K562 (cell line): ENCODE data around the gene CTSF. TPM values are rescaled to one million over a fixed set of nuclear protein-coding genes. Genes with fewer than 3 reads are reported as not detected.

Source experiments
- CC2D1A ChIP-seq: fragments of 450-650 bp; IDR thresholded peaks from 2 replicates; pipeline ENCODE4 v1.6.1; 2017; ENCODE audit warnings: mild to moderate bottlenecking
- CTBP1 ChIP-seq: fragments of 450-650 bp; IDR thresholded peaks from 2 replicates; pipeline ENCODE4 v1.6.1; 2016; ENCODE audit warnings: borderline replicate concordance
- CXXC5 ChIP-seq: fragments of 250-450 bp; sonication (Bioruptor Pico); IDR thresholded peaks from 2 replicates; pipeline ENCODE4 v1.8.0; 2022; ENCODE audit warnings: inconsistent platforms, mild to moderate bottlenecking, moderate library complexity
- EGR1 ChIP-seq: fragments of 450-650 bp; conservative IDR thresholded peaks from 2 replicates; pipeline ENCODE4 v1.6.1; 2017; ENCODE audit warnings: mild to moderate bottlenecking
- MYC ChIP-seq, 2 experiments: fragments of 250-450 bp in 1 of 2; sonication (Bioruptor Pico) in 1 of 2; IDR thresholded peaks; 2 replicates each; pipeline versions ENCODE4 v1.5.1 to v1.6.1; 2012 to 2021; ENCODE audit warnings: low read depth in 2 of 2, borderline replicate concordance in 1 of 2, improper control_type of control experiment in 1 of 2, low read length in 1 of 2, mild to moderate bottlenecking in 1 of 2, moderate library complexity in 1 of 2
- NRF1 ChIP-seq, 2 experiments: fragments of 450-650 bp; IDR thresholded peaks in 1 of 2; conservative IDR thresholded peaks in 1 of 2; 2 replicates each; pipeline ENCODE4 v1.6.1; 2014; ENCODE audit warnings: mild to moderate bottlenecking in 2 of 2
- REST ChIP-seq, 2 experiments: fragments of 450-650 bp; formaldehyde crosslinking in 1 of 2; IDR thresholded peaks; 2 replicates each; pipeline versions ENCODE4 v1.4.0 to v1.6.1; 2014 to 2020; ENCODE audit warnings: mild to moderate bottlenecking in 2 of 2, borderline replicate concordance in 1 of 2, low read depth in 1 of 2
- TAF7 ChIP-seq: fragments of 450-650 bp; IDR thresholded peaks from 2 replicates; pipeline ENCODE4 v1.6.1; 2016; ENCODE audit warnings: missing genetic modification characterization, missing compliant biosample characterization
- YY1 ChIP-seq, 3 experiments: IDR thresholded peaks; 2 replicates each; pipeline ENCODE4 v1.6.1; 2011; ENCODE audit warnings: low read length in 2 of 3, mild to moderate bottlenecking in 2 of 3, moderate library complexity in 2 of 3, borderline replicate concordance in 1 of 3, control low read depth in 1 of 3, low read depth in 1 of 3; ENCODE audit not compliant: insufficient read depth in 3 of 3, insufficient replicate concordance in 2 of 3, control insufficient read depth in 1 of 3, insufficient read length in 1 of 3; ENCODE audit errors: extremely low read depth in 1 of 3
- ZNF431 ChIP-seq: sonication (generic); formaldehyde crosslinking; IDR thresholded peaks from 2 replicates; pipeline ENCODE4 v1.8.0; 2022; ENCODE audit warnings: mild to moderate bottlenecking, missing genetic modification reagents
- ZNF561 ChIP-seq: fragments of 450-650 bp; formaldehyde crosslinking; conservative IDR thresholded peaks from 2 replicates; pipeline ENCODE4 v1.4.0; 2020; ENCODE audit warnings: mild to moderate bottlenecking, moderate library complexity
- polyA plus RNA-seq, 8 experiments: library from polyadenylated mRNA; depleted of rRNA in 4 of 8; stranded (reverse) in 5 of 8; unstranded in 3 of 8; fragments of >200 nt; fragmentation: Nextera tagmentation in 2 of 8; fragmentation: Illumina TruSeq in 1 of 8; extraction: Ambion mirVana in 2 of 8; extraction: Trizol in 1 of 8; gene quantifications; 2 replicates each; pipeline versions ENCODE4 v1.2.1 to v1.2.3, GENCODE V29; 2011 to 2014; ENCODE audit warnings: inconsistent platforms in 1 of 8, missing spikeins in 1 of 8
- total RNA-seq, 7 experiments: library from RNA; depleted of rRNA in 6 of 7; stranded (reverse); fragments of >200 nt in 6 of 7; fragmentation: Illumina TruSeq in 2 of 7; extraction: Trizol in 2 of 7; gene quantifications; 2 replicates each; pipeline versions ENCODE4 v1.2.1 to v1.2.3, GENCODE V29; 2011 to 2021; ENCODE audit warnings: low replicate concordance in 1 of 7

CTSF gene
- total and polyA plus RNA-seq, 9 of the 15 experiments (the other 6 are each of a cell fraction or from before 2014, with no cell fraction given), result 0.41 to 10.5 (median 3.8) TPM

DNA sequence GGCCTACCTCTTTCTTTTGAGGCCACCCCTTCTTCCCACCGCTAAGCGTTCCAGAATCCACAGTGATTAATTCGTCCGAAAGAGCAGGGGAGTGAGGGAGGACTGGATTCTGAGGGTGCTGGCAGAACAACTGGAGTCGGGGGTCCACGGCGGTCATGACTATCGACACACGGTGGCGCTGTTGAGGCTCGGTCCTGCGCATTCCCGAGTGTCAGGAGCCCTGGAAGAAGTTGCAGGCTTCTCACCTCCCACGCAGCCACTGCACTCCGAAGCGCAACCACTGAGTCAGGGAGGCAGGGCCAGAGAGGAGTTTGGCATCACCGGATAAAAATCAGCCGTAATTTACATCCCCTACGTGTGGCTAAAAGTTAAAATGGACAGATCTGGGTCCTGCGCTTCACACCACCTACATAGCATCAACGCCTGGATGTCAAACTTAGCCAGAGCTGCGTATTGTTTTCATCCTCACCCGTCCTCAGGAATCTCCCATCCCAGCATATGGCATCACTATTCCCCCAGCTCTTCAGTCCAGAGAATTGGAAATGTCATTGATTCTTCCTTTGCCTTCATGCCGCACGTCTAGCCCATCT lies 10.7 kb upstream of the CTSF start (continued):
- TF ChIP-seq CXXC5 (peak; percentile 37; the same call in 1 of the 2 replicates), EGR1 (peak; percentile 85), CC2D1A (peak; percentile 36; the same call in 1 of the 2 replicates), REST (IDR thresholded peaks at IDR 0.05; ENCODE audit: borderline replicate concordance) (peak; percentile 75; the same call in 1 of the 2 replicates), REST (CRISPR knock-in tag; IDR thresholded peaks at IDR 0.05; ENCODE audit: low read depth) (no peak), MYC (IDR thresholded peaks at IDR 0.05; ENCODE audit: low read depth, low read length) (0 out of 2 replicates have a peak, but pooled peaks have one; percentile 22), MYC (CRISPR knock-in tag; IDR thresholded peaks at IDR 0.05; ENCODE audit: borderline replicate concordance, low read depth) (no peak), CTBP1 (peak; percentile 39; the same call in 1 of the 2 replicates), ZNF431 (CRISPR knock-in tag) (no peak), NRF1 (conservative IDR thresholded peaks at IDR 0.05 in 1 of 2, IDR thresholded peaks at IDR 0.05 in 1 of 2) (peak; percentile 53 to 74), ZNF561 (no peak), TAF7 (no peak), YY1 (IDR thresholded peaks at IDR 0.05; ENCODE audit: borderline replicate concordance in 1 of 3, control insufficient read depth in 1 of 3, extremely low read depth in 1 of 3, insufficient read depth in 3 of 3, insufficient read length in 1 of 3, insufficient replicate concordance in 2 of 3, low read depth in 1 of 3, low read length in 2 of 3) (no peak)
